Hematopoietic multipotent progenitor cell treated with erythropoietin and hydrocortisone succinate and interleukin-3 and kit ligand, for 8 days (in vitro differentiated cells): Measurements from ENCODE around the gene CDK13.
A peak's percentile ranks its signal among the peaks of the same experiment; 100 is the strongest.

Source experiments
- DNase-seq: peaks from one replicate; pipeline ENCODE4 v3.0.0-alpha.2; 2015

The CDK13 gene

GRCh38 chr7:39950473-39951225, 593 bp downstream of the CDK13 start:
- peak; percentile 34 for DNase-seq

DNA sequence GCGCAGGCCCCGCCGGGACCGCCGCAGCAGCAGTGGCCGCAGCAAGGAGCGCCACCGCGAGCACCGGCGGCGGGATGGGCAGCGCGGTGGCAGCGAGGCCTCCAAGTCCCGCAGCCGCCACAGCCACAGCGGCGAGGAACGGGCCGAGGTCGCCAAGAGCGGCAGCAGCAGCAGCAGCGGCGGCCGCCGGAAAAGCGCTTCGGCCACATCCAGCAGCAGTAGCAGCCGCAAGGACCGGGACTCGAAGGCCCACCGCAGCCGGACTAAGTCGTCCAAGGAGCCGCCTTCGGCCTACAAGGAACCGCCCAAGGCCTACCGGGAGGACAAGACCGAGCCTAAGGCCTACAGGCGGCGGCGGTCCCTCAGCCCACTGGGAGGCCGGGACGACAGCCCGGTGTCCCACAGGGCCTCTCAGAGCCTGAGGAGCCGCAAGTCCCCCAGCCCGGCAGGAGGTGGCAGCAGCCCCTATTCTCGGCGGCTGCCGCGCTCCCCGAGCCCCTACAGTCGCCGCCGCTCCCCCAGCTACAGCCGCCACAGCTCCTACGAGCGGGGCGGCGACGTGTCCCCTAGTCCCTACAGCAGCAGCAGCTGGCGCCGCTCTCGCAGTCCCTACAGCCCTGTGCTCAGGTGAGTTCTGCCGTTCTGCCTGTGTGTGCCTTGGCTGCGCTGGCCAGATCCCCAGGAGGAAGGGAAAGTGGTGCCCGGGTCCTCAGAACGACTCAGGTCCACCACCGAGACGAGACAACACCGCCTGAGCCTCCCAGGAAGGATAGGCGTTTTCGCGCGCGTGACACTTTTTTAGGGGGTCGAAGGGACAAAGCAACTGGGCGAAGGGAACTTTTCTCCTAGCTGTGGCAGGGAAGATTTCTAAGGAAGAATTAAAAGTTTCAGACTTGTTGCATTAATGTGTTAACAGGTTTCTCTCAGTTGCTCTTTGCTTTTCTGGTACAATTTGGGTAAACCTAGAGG, 1.5 kb downstream of the CDK13 start:
- DNase-seq, result peak; percentile 74

DNA sequence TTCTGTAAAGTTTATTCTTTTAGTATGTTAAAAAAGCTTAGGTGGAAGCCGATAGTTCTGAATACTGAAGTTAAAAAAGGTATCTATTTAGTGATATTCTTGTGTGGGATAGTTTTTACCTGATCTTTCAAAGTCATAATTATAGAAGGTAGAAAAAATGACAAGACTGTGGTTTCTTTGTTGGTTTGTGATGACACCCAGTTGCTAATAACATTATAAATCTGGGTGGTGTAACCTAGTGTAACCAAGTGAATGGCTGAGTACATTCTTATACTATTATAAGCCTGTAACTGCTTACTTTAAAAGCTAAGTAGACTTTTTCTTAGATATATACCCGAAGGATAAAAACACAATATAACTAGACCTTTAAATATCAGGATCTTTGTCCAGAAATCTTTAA, 2.3 kb downstream of the CDK13 start:
- DNase-seq, result no peak

- no peak for DNase-seq
Observed at GRCh38 chr7:39952803-39953202, 2.7 kb downstream of the CDK13 start.

GRCh38 chr7:39954694-39955093, 4.6 kb downstream of the CDK13 start:
- no peak for DNase-seq

- no peak for DNase-seq
Observed at GRCh38 chr7:39958038-39958437, 8.0 kb downstream of the CDK13 start.

GRCh38 chr7:39967406-39968161, 17.5 kb downstream of the CDK13 start:
- no peak for DNase-seq

DNA sequence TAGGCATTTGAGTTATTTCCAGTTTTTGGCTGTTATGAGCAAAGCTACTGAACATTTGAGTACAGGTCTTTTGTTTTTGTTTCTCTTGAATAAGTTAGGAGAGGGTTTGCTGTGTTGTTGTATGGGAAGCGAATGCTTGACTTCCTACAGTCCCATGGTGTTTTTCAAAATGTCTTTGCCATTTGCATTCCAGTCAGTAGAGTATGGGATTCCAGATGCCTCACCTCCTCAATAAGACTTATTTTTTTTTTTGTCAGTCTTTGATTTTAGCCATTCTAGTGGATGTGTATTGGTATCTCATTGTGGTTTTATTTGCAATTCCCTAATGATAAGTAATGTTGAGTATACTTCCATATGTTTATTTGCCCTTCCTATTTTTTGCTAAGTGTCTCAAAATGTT, 19.4 kb downstream of the CDK13 start:
- no peak for DNase-seq

DNA sequence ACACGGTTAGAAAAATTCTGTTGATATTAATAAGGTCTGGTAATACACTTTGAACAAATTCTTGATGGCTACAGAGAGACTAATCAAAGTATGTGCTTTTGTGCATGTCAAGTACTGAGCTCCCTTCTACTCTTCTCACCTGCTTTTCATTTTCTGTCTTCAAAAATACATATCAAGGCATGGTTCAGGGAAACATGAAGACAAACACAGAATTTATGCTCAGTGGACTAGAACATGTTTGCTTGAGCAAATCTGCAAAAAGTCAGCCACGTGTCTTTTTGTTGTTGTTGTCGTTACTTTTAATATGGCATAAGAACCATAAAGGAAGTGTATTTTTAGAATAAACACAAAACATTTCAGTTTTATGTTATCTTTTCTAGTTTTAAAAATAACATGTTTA, 21.9 kb downstream of the CDK13 start:
- DNase-seq, result no peak

- no peak for DNase-seq
Observed at GRCh38 chr7:39973801-39974200, 23.7 kb downstream of the CDK13 start.

DNA sequence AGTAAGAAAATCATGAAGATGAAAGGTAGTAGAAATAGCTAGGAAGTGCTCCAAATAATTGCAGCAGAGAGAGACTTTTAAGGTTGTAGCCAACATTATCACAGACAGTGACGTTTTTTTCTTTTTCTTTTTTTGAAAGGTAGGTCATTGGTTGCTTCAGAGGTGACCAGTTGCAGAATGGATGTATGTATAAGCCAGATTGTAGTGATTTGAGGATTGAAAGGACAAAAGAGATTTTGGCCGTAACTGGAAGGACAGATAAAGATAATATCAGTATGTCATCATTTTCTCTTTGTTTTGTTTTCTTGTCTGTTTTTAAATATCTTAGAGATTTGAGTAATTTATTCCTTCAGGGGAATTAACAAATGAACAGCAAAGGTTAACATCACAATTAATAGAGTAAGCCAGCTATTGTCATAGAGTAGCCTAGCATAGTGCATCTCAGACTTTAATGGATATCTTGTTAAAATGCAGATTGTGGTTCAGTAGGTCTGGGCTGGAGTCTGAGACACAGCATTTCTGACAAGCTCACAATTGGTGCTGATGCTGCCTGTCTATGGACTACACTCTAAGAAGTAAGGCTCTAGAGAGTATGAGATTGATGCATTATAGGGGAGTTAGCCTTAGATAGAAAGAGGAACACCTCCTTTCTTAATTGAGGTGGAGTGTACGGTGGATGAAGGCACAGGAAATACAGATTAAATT, 28.3 kb downstream of the CDK13 start:
- no peak for DNase-seq

DNA sequence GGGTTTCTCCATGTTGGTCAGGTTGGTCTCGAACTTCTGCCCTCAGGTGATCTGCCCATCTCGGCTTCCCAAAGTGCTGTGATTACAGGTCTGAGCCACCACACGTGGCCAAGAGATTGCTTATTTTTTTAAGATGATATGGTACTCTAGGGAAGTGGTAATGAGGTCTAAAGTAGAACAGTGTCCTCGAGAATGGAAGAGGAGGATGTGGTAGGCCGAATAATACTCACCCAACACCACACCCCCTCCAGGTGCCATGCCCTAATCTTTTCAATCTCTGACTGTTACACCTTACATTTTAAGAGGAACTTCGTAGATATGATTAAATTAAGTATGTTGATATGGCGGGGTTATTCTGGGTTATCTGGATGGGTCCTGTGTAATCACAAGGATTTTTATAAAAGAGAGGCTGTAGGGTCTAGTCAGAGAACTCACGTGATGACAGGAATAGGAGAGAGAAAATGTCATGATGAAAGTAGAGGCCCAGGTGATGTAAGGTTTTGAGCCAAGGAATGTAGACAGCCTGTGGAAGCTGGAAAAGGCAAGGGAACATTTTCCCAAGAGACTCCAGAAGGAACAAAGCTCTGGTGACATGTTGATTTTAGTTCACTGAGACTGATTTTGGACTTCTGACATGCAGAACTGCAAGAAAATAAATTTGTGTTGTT, 29.5 kb downstream of the CDK13 start:
- no peak for DNase-seq

- DNase-seq, result no peak
Observed at GRCh38 chr7:39985398-39985918, 35.4 kb downstream of the CDK13 start.

DNA sequence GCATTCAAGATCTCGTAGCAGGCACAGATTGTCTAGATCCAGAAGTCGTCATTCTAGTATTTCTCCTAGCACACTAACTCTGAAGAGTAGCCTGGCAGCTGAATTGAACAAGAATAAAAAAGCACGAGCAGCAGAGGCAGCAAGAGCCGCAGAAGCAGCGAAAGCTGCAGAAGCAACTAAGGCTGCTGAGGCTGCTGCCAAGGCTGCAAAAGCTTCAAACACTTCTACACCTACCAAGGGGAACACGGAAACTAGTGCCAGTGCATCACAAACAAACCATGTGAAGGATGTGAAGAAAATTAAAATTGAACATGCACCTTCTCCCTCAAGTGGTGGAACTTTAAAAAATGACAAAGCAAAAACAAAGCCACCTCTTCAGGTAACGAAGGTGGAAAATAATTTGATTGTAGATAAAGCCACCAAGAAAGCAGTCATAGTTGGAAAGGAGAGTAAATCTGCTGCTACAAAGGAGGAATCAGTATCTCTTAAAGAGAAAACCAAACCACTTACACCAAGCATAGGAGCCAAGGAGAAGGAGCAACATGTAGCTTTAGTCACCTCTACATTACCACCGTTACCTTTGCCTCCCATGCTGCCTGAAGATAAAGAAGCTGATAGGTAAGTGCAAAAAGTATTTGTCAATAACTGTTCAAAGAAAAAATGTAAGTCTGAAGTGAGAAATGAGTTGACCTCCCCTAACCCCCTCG, 37.7 kb downstream of the CDK13 start:
- DNase-seq, result no peak

DNA sequence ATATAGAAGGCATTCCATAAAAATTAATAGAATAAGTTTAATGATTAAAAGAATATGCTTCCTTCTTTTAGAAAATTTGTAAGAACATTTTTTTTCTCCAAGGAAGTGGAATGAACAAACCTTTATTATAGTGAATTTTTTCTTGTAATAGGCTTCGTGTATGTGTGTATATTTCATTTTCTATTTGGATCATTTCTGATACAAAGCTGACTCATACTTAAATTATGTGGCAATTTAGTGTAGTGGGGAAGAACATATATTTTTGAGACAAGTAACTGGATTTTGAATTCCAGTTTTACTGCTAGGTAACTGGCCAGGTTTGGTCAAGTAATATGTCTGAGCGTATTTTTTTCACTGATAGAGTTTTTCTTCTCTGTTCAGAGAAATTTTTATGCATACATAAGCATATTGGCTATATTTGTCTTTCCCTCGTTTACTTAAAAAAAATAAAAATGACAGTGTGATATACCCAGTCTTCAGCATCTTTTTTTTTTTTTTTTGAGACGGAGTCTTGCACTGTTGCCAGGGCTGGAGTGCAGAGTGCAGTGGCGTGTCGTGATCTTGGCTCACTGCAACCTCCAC, 50.8 kb downstream of the CDK13 start:
- no peak for DNase-seq

- DNase-seq, result no peak
Observed at GRCh38 chr7:40001649-40002048, 51.6 kb downstream of the CDK13 start.

DNA sequence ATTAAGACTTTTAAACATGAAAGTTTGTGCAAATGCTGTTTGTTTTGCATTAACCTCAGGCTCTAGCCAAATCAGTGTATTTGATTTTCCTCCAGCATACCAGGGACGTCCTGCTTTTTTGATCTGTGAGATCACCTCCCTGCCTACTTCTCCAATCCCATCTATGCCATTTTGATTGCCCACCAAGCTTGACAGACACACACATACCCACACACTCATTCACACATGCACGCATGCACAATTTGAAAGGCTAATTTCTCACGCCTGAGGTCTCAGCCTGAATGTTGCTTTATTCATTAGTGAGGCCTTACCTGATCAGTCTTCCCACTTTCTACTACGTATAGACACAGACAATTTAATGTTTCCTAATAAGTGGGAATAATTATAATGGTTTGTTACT, 53.5 kb downstream of the CDK13 start:
- DNase-seq, result no peak

DNA sequence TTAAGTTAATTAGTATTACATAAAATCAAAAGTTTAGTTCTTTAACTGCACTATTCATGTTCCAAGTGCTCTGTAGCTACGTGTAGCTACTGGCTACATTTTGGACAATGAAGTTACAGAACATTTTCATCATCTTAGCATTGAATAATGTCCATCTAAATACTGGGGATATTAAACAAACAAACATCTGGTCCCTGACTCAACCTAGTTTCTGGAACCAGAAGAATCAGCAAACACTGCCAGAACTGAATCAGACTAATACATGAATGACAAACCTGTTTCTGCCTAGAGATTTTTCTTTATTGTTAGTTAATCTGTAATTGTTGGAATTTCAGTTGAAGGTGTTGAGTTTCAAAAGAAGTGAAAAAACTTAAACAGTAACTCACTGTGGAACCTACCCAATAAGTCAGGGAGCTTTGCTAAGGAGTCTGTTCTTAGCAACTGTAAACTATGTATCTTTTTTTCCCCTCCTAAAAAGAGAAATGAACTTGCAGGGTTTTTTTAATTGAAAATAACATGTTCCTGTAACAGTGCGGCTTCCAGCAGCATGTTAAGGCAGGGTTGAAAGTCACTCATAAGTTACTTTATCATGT, 58.3 kb downstream of the CDK13 start:
- DNase-seq, result no peak

GRCh38 chr7:40009301-40009700, 59.2 kb downstream of the CDK13 start:
- no peak for DNase-seq

- no peak for DNase-seq
Observed at GRCh38 chr7:40014376-40014775, 64.3 kb downstream of the CDK13 start.
